DOHH2 (cell line): ENCODE results near the gene QRFP.

Experiments
- H3F3A ChIP-seq: fragments of 200-600 bp; sonication (generic), shearing (Covaris generic); 2 replicates; pipeline ENCODE4 v1.6.0; 2016; ENCODE audit warnings: antibody characterized with exemption, mild to moderate bottlenecking; ENCODE audit not compliant: control insufficient read depth, insufficient read depth
- H3K27ac ChIP-seq: fragments of 200-600 bp; sonication (generic); 2 replicates; pipeline ENCODE4 v1.5.1; 2014; ENCODE audit warnings: low read depth, mild to moderate bottlenecking, low read length, moderate library complexity
- H3K27me3 ChIP-seq: fragments of 200-600 bp; sonication (generic); 2 replicates; pipeline ENCODE4 v1.6.1; 2014; ENCODE audit warnings: mild to moderate bottlenecking, low read length, mixed read lengths; ENCODE audit not compliant: control insufficient read depth
- H3K36me3 ChIP-seq: fragments of 200-600 bp; sonication (generic); 2 replicates; pipeline ENCODE4 v1.6.1; 2014; ENCODE audit warnings: mild to moderate bottlenecking, low read length, moderate library complexity, mixed read lengths; ENCODE audit not compliant: control insufficient read depth
- H3K4me1 ChIP-seq: fragments of 200-600 bp; sonication (generic); 2 replicates; pipeline ENCODE4 v1.6.1; 2014; ENCODE audit warnings: mild to moderate bottlenecking, low read length, mixed read lengths; ENCODE audit not compliant: control insufficient read depth
- H3K4me2 ChIP-seq: fragments of 200-600 bp; sonication (generic); 2 replicates; pipeline ENCODE4 v1.6.0; 2014; ENCODE audit warnings: mild to moderate bottlenecking, low read length, moderate library complexity
- H3K4me3 ChIP-seq: fragments of 200-600 bp; sonication (generic); 2 replicates; pipeline ENCODE4 v1.5.1; 2014; ENCODE audit warnings: mild to moderate bottlenecking, low read length, mixed read lengths
- H3K79me2 ChIP-seq: fragments of 200-600 bp; sonication (generic); 2 replicates; pipeline ENCODE4 v1.6.1; 2014; ENCODE audit warnings: mild to moderate bottlenecking, low read length, mixed read lengths; ENCODE audit not compliant: control insufficient read depth
- H3K9me2 ChIP-seq: fragments of 200-600 bp; sonication (generic); replicated peaks from 2 replicates; pipeline ENCODE4 v1.6.1; 2014; ENCODE audit warnings: mild to moderate bottlenecking, low read length, mixed read lengths; ENCODE audit not compliant: control insufficient read depth
- H3K9me3 ChIP-seq: fragments of 200-600 bp; sonication (generic); 2 replicates; pipeline ENCODE4 v1.6.1; 2014; ENCODE audit warnings: antibody characterized with exemption, low read length, mixed read lengths; ENCODE audit not compliant: control insufficient read depth, insufficient read depth
- H4K20me1 ChIP-seq: fragments of 200-600 bp; sonication (generic); 2 replicates; pipeline ENCODE4 v1.6.0; 2014; ENCODE audit warnings: low read depth, mild to moderate bottlenecking, antibody characterized with exemption, low read length, moderate library complexity; ENCODE audit not compliant: control insufficient read depth, insufficient read depth
- CTCF ChIP-seq: fragments of 200-600 bp; sonication (generic); IDR thresholded peaks from one replicate; pipeline ENCODE4 v1.5.1; 2014; ENCODE audit warnings: antibody characterized with exemption, mild to moderate bottlenecking, low read depth, low read length; ENCODE audit not compliant: poor library complexity, severe bottlenecking
- EZH2phosphoT487 ChIP-seq: fragments of 200-600 bp; sonication (generic); IDR thresholded peaks from 2 replicates; pipeline ENCODE4 v1.6.1; 2017; ENCODE audit warnings: borderline replicate concordance, mild to moderate bottlenecking, antibody characterized with exemption, low read length, moderate library complexity, mixed read lengths

QRFP gene

GRCh38 chr9:130943777-130944176, 47.2 kb upstream of the QRFP start:
- Histone ChIP-seq H3K27ac (no peak overlapping the region), H3K27me3 (peaks cover 23% of the 10 kb centered on the region), H3K4me1 (no peaks in the 10 kb centered on the region), H3K79me2 (no peaks in the 10 kb centered on the region), H3K9me3 (no peaks in the 10 kb centered on the region), H4K20me1 (no peaks in the 10 kb centered on the region), H3K36me3 (no peaks in the 10 kb centered on the region), H3F3A (no peaks in the 10 kb centered on the region), H3K9me2 (no peaks in the 10 kb centered on the region), H3K4me2 (no peak overlapping the region), H3K4me3 (no peak overlapping the region)
- no peak for TF ChIP-seq CTCF
- TF ChIP-seq EZH2phosphoT487: no peak

GRCh38 chr9:130943221-130943620, 46.6 kb upstream of the QRFP start:
- Histone ChIP-seq H3K9me2 (no peaks in the 10 kb centered on the region), H3K27ac (no peak overlapping the region), H3K27me3 (peaks cover 26% of the 10 kb centered on the region), H3K36me3 (no peaks in the 10 kb centered on the region), H3K79me2 (no peaks in the 10 kb centered on the region), H3K4me2 (no peak overlapping the region), H3K4me1 (no peaks in the 10 kb centered on the region), H4K20me1 (no peaks in the 10 kb centered on the region), H3K9me3 (no peaks in the 10 kb centered on the region), H3F3A (no peaks in the 10 kb centered on the region), H3K4me3 (no peak overlapping the region)
- TF ChIP-seq CTCF (no peak), EZH2phosphoT487 (no peak)

- TF ChIP-seq EZH2phosphoT487: no peak
- no peak for TF ChIP-seq CTCF
- Histone ChIP-seq H3K27me3 (peaks cover 31% of the 10 kb centered on the region), H3K9me2 (no peaks in the 10 kb centered on the region)
These were observed 46.1 kb upstream of the QRFP start for GRCh38 chr9:130942679-130943078.

GRCh38 chr9:130942084-130942483, 45.5 kb upstream of the QRFP start:
- TF ChIP-seq EZH2phosphoT487 (no peak), CTCF (no peak)
- Histone ChIP-seq H3K36me3 (no peaks in the 10 kb centered on the region), H3K27me3 (peaks cover 34% of the 10 kb centered on the region), H3K27ac (no peak overlapping the region), H4K20me1 (no peaks in the 10 kb centered on the region), H3F3A (no peaks in the 10 kb centered on the region), H3K4me2 (no peak overlapping the region), H3K9me2 (no peaks in the 10 kb centered on the region), H3K79me2 (no peaks in the 10 kb centered on the region), H3K4me1 (no peaks in the 10 kb centered on the region), H3K9me3 (no peaks in the 10 kb centered on the region), H3K4me3 (no peak overlapping the region)

More at GRCh38 chr9:130942679-130943078, 46.1 kb upstream of the QRFP start:
- H4K20me1 ChIP-seq: no peaks in the 10 kb centered on the region
- no peak overlapping the region for H3K4me2 ChIP-seq
- no peaks in the 10 kb centered on the region for H3F3A ChIP-seq
- no peak overlapping the region for H3K4me3 ChIP-seq
- no peak overlapping the region for H3K27ac ChIP-seq
- no peaks in the 10 kb centered on the region for H3K4me1 ChIP-seq
- no peaks in the 10 kb centered on the region for H3K36me3 ChIP-seq
- no peaks in the 10 kb centered on the region for H3K9me3 ChIP-seq
- no peaks in the 10 kb centered on the region for H3K79me2 ChIP-seq
